Endothelial cell of umbilical vein (primary cell): ENCODE data around the gene GTF2H4.

Experiments
- EZH2 ChIP-seq: IDR thresholded peaks from 2 replicates; pipeline ENCODE4 v1.6.1; 2012; ENCODE audit warnings: borderline replicate concordance, low read depth, mild to moderate bottlenecking, moderate library complexity, low read length, inconsistent platforms; ENCODE audit not compliant: severe bottlenecking
- JUN ChIP-seq: IDR thresholded peaks from 2 replicates; pipeline ENCODE4 v1.6.1; 2011; ENCODE audit warnings: borderline replicate concordance, low read depth; ENCODE audit not compliant: insufficient read length, insufficient read depth
- MYC ChIP-seq: IDR thresholded peaks from one replicate; pipeline ENCODE4 v1.6.1; 2011; ENCODE audit warnings: mild to moderate bottlenecking, low read depth, low read length
- POLR2A ChIP-seq: IDR thresholded peaks from 2 replicates; pipeline ENCODE4 v1.6.1; 2012; ENCODE audit warnings: low read depth, mild to moderate bottlenecking, control low read depth, low read length
- POLR2AphosphoS5 ChIP-seq: IDR thresholded peaks from 2 replicates; pipeline ENCODE4 v1.6.1; 2012; ENCODE audit warnings: low read depth, mild to moderate bottlenecking, control low read depth, low read length, moderate library complexity; ENCODE audit not compliant: insufficient read depth
- TF ChIP-seq, protein P1 (sequence below), 2 donors: IDR thresholded peaks; 1 replicate in 1 of 2; 2 replicates in 1 of 2; pipeline ENCODE4 v1.5.1; 2011; ENCODE audit warnings: low read length in 2 of 2, mild to moderate bottlenecking in 2 of 2, moderate library complexity in 2 of 2, control low read depth in 1 of 2, inconsistent platforms in 1 of 2, low read depth in 1 of 2; ENCODE audit not compliant: insufficient read depth in 1 of 2; ENCODE audit errors: extremely low read depth in 1 of 2
- TF ChIP-seq, protein P2 (sequence below): IDR thresholded peaks from 2 replicates; pipeline ENCODE4 v1.6.1; 2011; ENCODE audit not compliant: insufficient read depth, insufficient read length

DNA sequence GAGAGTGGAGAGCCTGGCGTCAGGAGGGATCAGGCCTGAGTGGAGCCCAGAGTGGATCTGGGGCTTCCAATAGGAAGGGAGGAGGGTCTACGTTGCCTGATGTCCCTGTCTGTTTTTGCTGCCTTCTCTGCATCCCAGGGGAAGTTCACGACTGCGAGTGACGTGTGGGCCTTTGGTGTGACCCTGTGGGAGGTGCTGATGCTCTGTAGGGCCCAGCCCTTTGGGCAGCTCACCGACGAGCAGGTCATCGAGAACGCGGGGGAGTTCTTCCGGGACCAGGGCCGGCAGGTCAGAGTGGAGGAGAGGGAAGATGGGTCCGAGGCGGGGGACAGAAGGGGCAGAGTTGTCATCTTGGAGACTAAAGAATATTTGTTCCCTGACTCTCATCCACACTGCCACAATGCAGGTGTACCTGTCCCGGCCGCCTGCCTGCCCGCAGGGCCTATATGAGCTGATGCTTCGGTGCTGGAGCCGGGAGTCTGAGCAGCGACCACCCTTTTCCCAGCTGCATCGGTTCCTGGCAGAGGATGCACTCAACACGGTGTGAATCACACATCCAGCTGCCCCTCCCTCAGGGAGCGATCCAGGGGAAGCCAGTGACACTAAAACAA is 9.2 kb upstream of the GTF2H4 start:
- TF ChIP-seq, protein P1, sequence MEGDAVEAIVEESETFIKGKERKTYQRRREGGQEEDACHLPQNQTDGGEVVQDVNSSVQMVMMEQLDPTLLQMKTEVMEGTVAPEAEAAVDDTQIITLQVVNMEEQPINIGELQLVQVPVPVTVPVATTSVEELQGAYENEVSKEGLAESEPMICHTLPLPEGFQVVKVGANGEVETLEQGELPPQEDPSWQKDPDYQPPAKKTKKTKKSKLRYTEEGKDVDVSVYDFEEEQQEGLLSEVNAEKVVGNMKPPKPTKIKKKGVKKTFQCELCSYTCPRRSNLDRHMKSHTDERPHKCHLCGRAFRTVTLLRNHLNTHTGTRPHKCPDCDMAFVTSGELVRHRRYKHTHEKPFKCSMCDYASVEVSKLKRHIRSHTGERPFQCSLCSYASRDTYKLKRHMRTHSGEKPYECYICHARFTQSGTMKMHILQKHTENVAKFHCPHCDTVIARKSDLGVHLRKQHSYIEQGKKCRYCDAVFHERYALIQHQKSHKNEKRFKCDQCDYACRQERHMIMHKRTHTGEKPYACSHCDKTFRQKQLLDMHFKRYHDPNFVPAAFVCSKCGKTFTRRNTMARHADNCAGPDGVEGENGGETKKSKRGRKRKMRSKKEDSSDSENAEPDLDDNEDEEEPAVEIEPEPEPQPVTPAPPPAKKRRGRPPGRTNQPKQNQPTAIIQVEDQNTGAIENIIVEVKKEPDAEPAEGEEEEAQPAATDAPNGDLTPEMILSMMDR (IDR thresholded peaks at IDR 0.05; ENCODE audit: extremely low read depth in 1 of 2, insufficient read depth in 1 of 2, low read depth in 1 of 2, low read length in 2 of 2) = no peak
- TF ChIP-seq EZH2 (no peak), POLR2AphosphoS5 (no peak), JUN (no peak), MYC (no peak), POLR2A (no peak)
- TF ChIP-seq, protein P2, sequence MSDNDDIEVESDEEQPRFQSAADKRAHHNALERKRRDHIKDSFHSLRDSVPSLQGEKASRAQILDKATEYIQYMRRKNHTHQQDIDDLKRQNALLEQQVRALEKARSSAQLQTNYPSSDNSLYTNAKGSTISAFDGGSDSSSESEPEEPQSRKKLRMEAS = no peak
